K562 (cell line): ENCODE results near the gene ADAM15. TPM values are rescaled to one million over a fixed set of nuclear protein-coding genes. Genes with fewer than 3 reads are reported as not detected.

Source experiments
- ATAC-seq: fragments of 200-7000 bp; cut with Tn5 transposase; 3 replicates; pipeline ENCODE4 v1.9.1; 2020; ENCODE audit warnings: moderate library complexity
- BruUV-seq: library from RNA; stranded (reverse); fragments of 400-500 nt; replicated peaks from 2 replicates; lab custom pipeline; 2021; lab: Mats Ljungman, UMichigan
- CTCF ChIA-PET: fragments of 300-600 bp; formaldehyde crosslinking; extraction: SDS; loops from one replicate; lab custom pipeline; 2021; ENCODE audit warnings: low intra/inter-chr PET ratio; lab: Yijun Ruan, JAX
- POLR2A ChIA-PET: fragments of 300-600, 350-650 bp; sonication (Branson Sonifier 250); formaldehyde crosslinking; extraction: SDS; loops from one replicate; lab custom pipeline; 2021; ENCODE audit warnings: antibody characterized with exemption, inconsistent platforms; lab: Yijun Ruan, JAX
- DNase-seq, 4 experiments: peaks; one replicate each; pipeline versions ENCODE4 v3.0.0 to v3.0.0-alpha.2; 2011 to 2018; ENCODE audit warnings: low spot score in 3 of 4, mixed read lengths in 3 of 4; ENCODE audit errors: extremely low read depth in 1 of 4
- FAIRE-seq: peaks from 2 replicates; lab custom pipeline; 2011; peaks lifted over from hg19 to GRCh38; lab: Jason Lieb, UNC
- H2AFZ ChIP-seq: 2 replicates; pipeline ENCODE4 v1.6.0; 2011; ENCODE audit warnings: low read depth, low read length, control low read depth, inconsistent platforms
- H3K27ac ChIP-seq: fragments of 200-600 bp; 3 replicates; pipeline ENCODE4 v1.8.0; 2011; ENCODE audit warnings: low read depth, mild to moderate bottlenecking, control low read depth, inconsistent platforms, low read length, moderate library complexity, mixed read lengths; ENCODE audit errors: extremely low read depth
- H3K27me3 ChIP-seq, 2 experiments: fragments of 300-600 bp in 1 of 2; 2 replicates in 1 of 2; 3 replicates in 1 of 2; pipeline versions ENCODE4 v1.6.0 to v1.8.0; 2011; ENCODE audit warnings: inconsistent platforms in 2 of 2, low read length in 2 of 2, mild to moderate bottlenecking in 1 of 2, mixed read lengths in 1 of 2, moderate library complexity in 1 of 2; ENCODE audit not compliant: control insufficient read depth in 2 of 2, insufficient read depth in 2 of 2
- H3K36me3 ChIP-seq: fragments of 300-600 bp; 3 replicates; pipeline ENCODE4 v1.8.0; 2011; ENCODE audit warnings: mild to moderate bottlenecking, low read length, inconsistent platforms; ENCODE audit not compliant: control insufficient read depth, insufficient read depth
- H3K4me1 ChIP-seq, 2 experiments: fragments of 200-600 bp in 1 of 2; replicated peaks in 1 of 2; 2 replicates in 1 of 2; 3 replicates in 1 of 2; pipeline versions ENCODE4 v1.5.1 to v1.8.0; 2011; ENCODE audit warnings: inconsistent platforms in 2 of 2, low read length in 2 of 2, mild to moderate bottlenecking in 1 of 2, mixed read lengths in 1 of 2, moderate library complexity in 1 of 2; ENCODE audit not compliant: control insufficient read depth in 2 of 2, insufficient read depth in 2 of 2
- H3K4me2 ChIP-seq: 2 replicates; pipeline ENCODE4 v1.6.1; 2011; ENCODE audit warnings: low read length, control low read depth, inconsistent platforms, mixed read lengths; ENCODE audit not compliant: insufficient read depth
- H3K4me3 ChIP-seq: fragments of 200-600 bp; sonication (generic), shearing (Covaris generic); 2 replicates; pipeline ENCODE4 v1.5.1; 2016; ENCODE audit warnings: control low read depth, inconsistent platforms
- H3K79me2 ChIP-seq: fragments of 200-600 bp; 3 replicates; pipeline ENCODE4 v1.8.0; 2011; ENCODE audit warnings: low read length, inconsistent platforms; ENCODE audit not compliant: control insufficient read depth, insufficient read depth
- H3K9ac ChIP-seq, 2 experiments: 2 replicates each; pipeline versions ENCODE4 v1.6.0 to v1.6.1; 2011; ENCODE audit warnings: low read depth in 2 of 2, low read length in 2 of 2, control low read depth in 1 of 2, inconsistent platforms in 1 of 2, mild to moderate bottlenecking in 1 of 2, mixed read lengths in 1 of 2; ENCODE audit not compliant: insufficient read depth in 1 of 2
- H3K9me1 ChIP-seq: one replicate; pipeline ENCODE4 v1.6.0; 2011; ENCODE audit warnings: inconsistent platforms, mild to moderate bottlenecking, low read length, moderate library complexity; ENCODE audit not compliant: control insufficient read depth, insufficient read depth
- H3K9me3 ChIP-seq: replicated peaks from 2 replicates; pipeline ENCODE4 v1.5.1; 2011; ENCODE audit warnings: low read depth, low read length, inconsistent platforms; ENCODE audit not compliant: control insufficient read depth, insufficient read depth
- H4K20me1 ChIP-seq: replicated peaks from 2 replicates; pipeline ENCODE4 v1.6.1; 2011; ENCODE audit warnings: low read length, inconsistent platforms, mixed read lengths; ENCODE audit not compliant: control insufficient read depth, insufficient read depth
- HDAC8 ChIP-seq: fragments of 450-650 bp; IDR thresholded peaks from 2 replicates; pipeline ENCODE4 v1.6.1; 2016; ENCODE audit warnings: mild to moderate bottlenecking, missing genetic modification characterization, moderate library complexity, missing compliant biosample characterization
- NCOA4 ChIP-seq: fragments of 450-650 bp; IDR thresholded peaks from 2 replicates; pipeline ENCODE4 v1.6.1; 2018; ENCODE audit warnings: mild to moderate bottlenecking; ENCODE audit not compliant: partially characterized antibody
- NONO ChIP-seq, 2 experiments: fragments of 200-400 bp in 1 of 2; fragments of 450-650 bp in 1 of 2; formaldehyde crosslinking in 1 of 2; IDR thresholded peaks; 2 replicates each; pipeline ENCODE4 v1.6.1; 2017; ENCODE audit warnings: low read depth in 2 of 2, mild to moderate bottlenecking in 2 of 2, moderate library complexity in 2 of 2, low read length in 1 of 2
- NR4A1 ChIP-seq, 2 experiments: fragments of 250-450 bp in 1 of 2; fragments of 450-650 bp in 1 of 2; sonication (Bioruptor Pico) in 1 of 2; IDR thresholded peaks; 2 replicates each; pipeline versions ENCODE4 v1.4.0 to v1.6.1; 2016 to 2020; ENCODE audit warnings: mild to moderate bottlenecking in 2 of 2, missing compliant biosample characterization in 1 of 2, missing genetic modification characterization in 1 of 2, moderate library complexity in 1 of 2
- PTRF ChIP-seq: fragments of 450-650 bp; IDR thresholded peaks from 2 replicates; pipeline ENCODE4 v1.6.1; 2016; ENCODE audit warnings: mild to moderate bottlenecking, missing genetic modification characterization, missing compliant biosample characterization
- SUPT5H ChIP-seq: fragments of 450-650 bp; IDR thresholded peaks from 2 replicates; pipeline ENCODE4 v1.6.1; 2016
- XRCC5 ChIP-seq: fragments of 200-400 bp; formaldehyde crosslinking; IDR thresholded peaks from 2 replicates; pipeline ENCODE4 v1.6.1; 2017; ENCODE audit warnings: low read depth, mild to moderate bottlenecking, low read length
- ZBED1 ChIP-seq: IDR thresholded peaks from 2 replicates; pipeline ENCODE4 v1.6.1; 2014
- ZBTB7A ChIP-seq: IDR thresholded peaks from 2 replicates; pipeline ENCODE4 v1.6.1; 2011; ENCODE audit warnings: low read depth, mild to moderate bottlenecking, low read length, moderate library complexity, borderline replicate concordance; ENCODE audit not compliant: control insufficient read depth
- ZNF354B ChIP-seq: fragments of 250-450 bp; sonication (Bioruptor Pico); IDR thresholded peaks from 2 replicates; pipeline ENCODE4 v1.4.0; 2020
- ZNF778 ChIP-seq: fragments of 450-650 bp; formaldehyde crosslinking; IDR thresholded peaks from 2 replicates; pipeline ENCODE4 v1.4.0; 2020; ENCODE audit warnings: mild to moderate bottlenecking, moderate library complexity
- WGBS: fragments of 100-300 bp; shearing (Covaris generic); methylation state at CpG from one replicate; pipeline ENCODE4 v1.1.6; 2016; ENCODE audit warnings: low coverage, mixed read lengths; ENCODE audit not compliant: insufficient coverage; ENCODE audit errors: missing lambda C conversion rate; 5-methylcytosine and 5-hydroxymethylcytosine counted together
- in situ Hi-C: fragments of 300-500 bp; cut with MboI; formaldehyde crosslinking; loops from 4 replicates; pipeline ENCODE4 v1.15.0; 2018; ENCODE audit warnings: inconsistent platforms, mixed read lengths
- intact Hi-C: fragments of 100-400 bp; cut with micrococcal nuclease; formaldehyde crosslinking; loops from 2 replicates; pipeline ENCODE4 v1.14.2; 2022
- polyA plus RNA-seq, 8 experiments: library from polyadenylated mRNA; depleted of rRNA in 4 of 8; stranded (reverse) in 5 of 8; unstranded in 3 of 8; fragments of >200 nt; fragmentation: Nextera tagmentation in 2 of 8; fragmentation: Illumina TruSeq in 1 of 8; extraction: Ambion mirVana in 2 of 8; extraction: Trizol in 1 of 8; gene quantifications; 2 replicates each; pipeline versions ENCODE4 v1.2.1 to v1.2.3, GENCODE V29; 2011 to 2014; ENCODE audit warnings: inconsistent platforms in 1 of 8, missing spikeins in 1 of 8
- total RNA-seq, 7 experiments: library from RNA; depleted of rRNA in 6 of 7; stranded (reverse); fragments of >200 nt in 6 of 7; fragmentation: Illumina TruSeq in 2 of 7; extraction: Trizol in 2 of 7; gene quantifications; 2 replicates each; pipeline versions ENCODE4 v1.2.1 to v1.2.3, GENCODE V29; 2011 to 2021; ENCODE audit warnings: low replicate concordance in 1 of 7
- TF ChIP-seq, protein P1 (sequence below): fragments of 250-450 bp; sonication (Bioruptor Pico); IDR thresholded peaks from 2 replicates; pipeline ENCODE4 v1.5.0; 2020; ENCODE audit warnings: mild to moderate bottlenecking
- TF ChIP-seq, protein P2 (sequence below): fragments of 450-650 bp; formaldehyde crosslinking; IDR thresholded peaks from 2 replicates; pipeline ENCODE4 v1.4.0; 2020; ENCODE audit warnings: mild to moderate bottlenecking, moderate library complexity
- TF ChIP-seq, protein P3 (sequence below): fragments of 250-450 bp; sonication (Bioruptor Pico); IDR thresholded peaks from 2 replicates; pipeline ENCODE4 v1.6.1; 2021; ENCODE audit warnings: mild to moderate bottlenecking
- TF ChIP-seq, protein P4 (sequence below): fragments of 250-450 bp; sonication (Bioruptor Pico); IDR thresholded peaks from 2 replicates; pipeline ENCODE4 v1.5.0; 2022; ENCODE audit warnings: mild to moderate bottlenecking

Gene ADAM15
- total and polyA plus RNA-seq, 9 of the 15 experiments (the other 6 are each of a cell fraction or from before 2014, with no cell fraction given) = 0.69 to 72.3 (median 32.8) TPM

DNA sequence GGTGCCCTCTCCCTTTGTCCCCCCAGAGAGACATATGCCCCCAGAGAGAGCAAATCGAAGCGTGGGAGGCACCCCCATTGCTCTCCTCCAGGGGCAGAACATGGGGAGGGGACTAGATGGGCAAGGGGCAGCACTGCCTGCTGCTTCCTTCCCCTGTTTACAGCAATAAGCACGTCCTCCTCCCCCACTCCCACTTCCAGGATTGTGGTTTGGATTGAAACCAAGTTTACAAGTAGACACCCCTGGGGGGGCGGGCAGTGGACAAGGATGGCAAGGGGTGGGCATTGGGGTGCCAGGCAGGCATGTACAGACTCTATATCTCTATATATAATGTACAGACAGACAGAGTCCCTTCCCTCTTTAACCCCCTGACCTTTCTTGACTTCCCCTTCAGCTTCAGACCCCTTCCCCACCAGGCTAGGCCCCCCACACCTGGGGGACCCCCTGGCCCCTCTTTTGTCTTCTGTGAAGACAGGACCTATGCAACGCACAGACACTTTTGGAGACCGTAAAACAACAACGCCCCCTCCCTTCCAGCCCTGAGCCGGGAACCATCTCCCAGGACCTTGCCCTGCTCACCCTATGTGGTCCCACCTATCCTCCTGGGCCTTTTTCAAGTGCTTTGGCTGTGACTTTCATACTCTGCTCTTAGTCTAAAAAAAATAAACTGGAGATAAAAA is 35.9 kb downstream of the ADAM15 start:
- DNase-seq = peak in 1 of 4 experiments; percentile 46
- H3K9me3 ChIP-seq = no peaks in the 10 kb centered on the region
- FAIRE-seq = peak; percentile 55
- no peak overlapping the region for H2AFZ ChIP-seq
- CTCF ChIA-PET = interaction anchor here (0.7 to 1.7 kb wide), 3 partner anchors 25 to 81 kb away, joined by 3 to 9 read pairs (median 5); no protein-coding TSS in a partner anchor
- intact Hi-C loops = loop anchor here (5.0 kb wide), 1 partner anchor 530 kb away; the partner anchor contains the start of gene UBE2Q1
- no peak for ATAC-seq
- in situ Hi-C loops = no loop called here
- BruUV-seq = TSS peak; percentile 19
- peaks cover 7% of the 10 kb centered on the region; the same call in 1 of the 3 replicates for H3K36me3 ChIP-seq
- POLR2A ChIA-PET = no interaction called here
- H3K79me2 ChIP-seq = peaks cover 5% of the 10 kb centered on the region; the same call in 2 of the 3 replicates
- no peak overlapping the region for H3K27ac ChIP-seq
- H4K20me1 ChIP-seq = peaks cover 18% of the 10 kb centered on the region
- H3K4me1 ChIP-seq = peaks cover 19 to 49% of the 10 kb centered on the region in 2 experiments; a peak in 4 of 5 replicates
- no peak overlapping the region for H3K4me3 ChIP-seq
- H3K9ac ChIP-seq = peak overlapping the region in 1 of 2 experiments; percentile 27; a peak in 1 of 4 replicates
- H3K27me3 ChIP-seq = no peaks in the 10 kb centered on the region
- no peak overlapping the region for H3K4me2 ChIP-seq
- WGBS = 26% methylated on average over 8 of the region's 8 CpGs
- H3K9me1 ChIP-seq = peaks cover 5% of the 10 kb centered on the region
- TF ChIP-seq XRCC5 (no peak), ZBTB7A (peak; percentile 60; the same call in 1 of the 2 replicates), NCOA4 (no peak), SUPT5H (no peak), ZNF778 (CRISPR knock-in tag) (no peak), HDAC8 (tag) (no peak), PTRF (tag) (no peak), ZBED1 (no peak), NONO (IDR thresholded peaks at IDR 0.05; ENCODE audit: low read depth in 2 of 2, low read length in 1 of 2) (no peak), ZNF354B (CRISPR knock-in tag) (no peak), NR4A1 (CRISPR knock-in tag; IDR thresholded peaks at IDR 0.05) (no peak), NR4A1 (tag; IDR thresholded peaks at IDR 0.05) (no peak)
- TF ChIP-seq, protein P1, sequence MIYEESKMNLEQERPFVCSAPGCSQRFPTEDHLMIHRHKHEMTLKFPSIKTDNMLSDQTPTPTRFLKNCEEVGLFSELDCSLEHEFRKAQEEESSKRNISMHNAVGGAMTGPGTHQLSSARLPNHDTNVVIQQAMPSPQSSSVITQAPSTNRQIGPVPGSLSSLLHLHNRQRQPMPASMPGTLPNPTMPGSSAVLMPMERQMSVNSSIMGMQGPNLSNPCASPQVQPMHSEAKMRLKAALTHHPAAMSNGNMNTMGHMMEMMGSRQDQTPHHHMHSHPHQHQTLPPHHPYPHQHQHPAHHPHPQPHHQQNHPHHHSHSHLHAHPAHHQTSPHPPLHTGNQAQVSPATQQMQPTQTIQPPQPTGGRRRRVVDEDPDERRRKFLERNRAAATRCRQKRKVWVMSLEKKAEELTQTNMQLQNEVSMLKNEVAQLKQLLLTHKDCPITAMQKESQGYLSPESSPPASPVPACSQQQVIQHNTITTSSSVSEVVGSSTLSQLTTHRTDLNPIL (CRISPR knock-in tag) = no peak
- TF ChIP-seq, protein P2, sequence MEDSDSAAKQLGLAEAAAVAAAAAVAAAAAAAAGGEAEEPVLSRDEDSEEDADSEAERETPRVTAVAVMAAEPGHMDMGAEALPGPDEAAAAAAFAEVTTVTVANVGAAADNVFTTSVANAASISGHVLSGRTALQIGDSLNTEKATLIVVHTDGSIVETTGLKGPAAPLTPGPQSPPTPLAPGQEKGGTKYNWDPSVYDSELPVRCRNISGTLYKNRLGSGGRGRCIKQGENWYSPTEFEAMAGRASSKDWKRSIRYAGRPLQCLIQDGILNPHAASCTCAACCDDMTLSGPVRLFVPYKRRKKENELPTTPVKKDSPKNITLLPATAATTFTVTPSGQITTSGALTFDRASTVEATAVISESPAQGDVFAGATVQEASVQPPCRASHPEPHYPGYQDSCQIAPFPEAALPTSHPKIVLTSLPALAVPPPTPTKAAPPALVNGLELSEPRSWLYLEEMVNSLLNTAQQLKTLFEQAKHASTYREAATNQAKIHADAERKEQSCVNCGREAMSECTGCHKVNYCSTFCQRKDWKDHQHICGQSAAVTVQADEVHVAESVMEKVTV (CRISPR knock-in tag) = no peak
- TF ChIP-seq, protein P3, sequence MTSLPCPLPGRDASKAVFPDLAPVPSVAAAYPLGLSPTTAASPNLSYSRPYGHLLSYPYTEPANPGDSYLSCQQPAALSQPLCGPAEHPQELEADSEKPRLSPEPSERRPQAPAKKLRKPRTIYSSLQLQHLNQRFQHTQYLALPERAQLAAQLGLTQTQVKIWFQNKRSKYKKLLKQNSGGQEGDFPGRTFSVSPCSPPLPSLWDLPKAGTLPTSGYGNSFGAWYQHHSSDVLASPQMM (CRISPR knock-in tag) = no peak
- TF ChIP-seq, protein P4, sequence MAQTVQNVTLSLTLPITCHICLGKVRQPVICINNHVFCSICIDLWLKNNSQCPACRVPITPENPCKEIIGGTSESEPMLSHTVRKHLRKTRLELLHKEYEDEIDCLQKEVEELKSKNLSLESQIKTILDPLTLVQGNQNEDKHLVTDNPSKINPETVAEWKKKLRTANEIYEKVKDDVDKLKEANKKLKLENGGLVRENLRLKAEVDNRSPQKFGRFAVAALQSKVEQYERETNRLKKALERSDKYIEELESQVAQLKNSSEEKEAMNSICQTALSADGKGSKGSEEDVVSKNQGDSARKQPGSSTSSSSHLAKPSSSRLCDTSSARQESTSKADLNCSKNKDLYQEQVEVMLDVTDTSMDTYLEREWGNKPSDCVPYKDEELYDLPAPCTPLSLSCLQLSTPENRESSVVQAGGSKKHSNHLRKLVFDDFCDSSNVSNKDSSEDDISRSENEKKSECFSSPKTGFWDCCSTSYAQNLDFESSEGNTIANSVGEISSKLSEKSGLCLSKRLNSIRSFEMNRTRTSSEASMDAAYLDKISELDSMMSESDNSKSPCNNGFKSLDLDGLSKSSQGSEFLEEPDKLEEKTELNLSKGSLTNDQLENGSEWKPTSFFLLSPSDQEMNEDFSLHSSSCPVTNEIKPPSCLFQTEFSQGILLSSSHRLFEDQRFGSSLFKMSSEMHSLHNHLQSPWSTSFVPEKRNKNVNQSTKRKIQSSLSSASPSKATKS (CRISPR knock-in tag) = no peak
